ENCODE data around the gene MICAL3.

DNA sequence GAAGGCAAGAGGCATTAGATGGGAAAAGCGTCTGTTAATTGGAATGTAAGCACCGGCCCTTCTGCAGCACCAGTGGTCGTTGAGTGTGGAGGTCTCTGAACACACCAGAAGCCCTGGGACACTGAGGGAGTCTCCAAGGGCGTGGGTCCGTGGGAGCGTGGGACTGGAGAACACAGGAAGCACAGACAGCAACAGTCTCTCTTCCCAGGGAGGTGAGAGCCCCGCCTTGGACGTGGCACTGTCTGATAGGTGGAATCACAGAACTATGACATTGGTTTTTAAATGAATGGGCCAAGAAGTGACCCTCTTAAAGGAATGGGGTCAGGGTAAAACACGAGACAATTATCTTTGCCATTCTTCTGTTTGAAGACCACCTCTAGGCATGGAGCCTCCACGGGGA, 221.9 kb downstream of the MICAL3 start:
- TF ChIP-seq, protein P1, sequence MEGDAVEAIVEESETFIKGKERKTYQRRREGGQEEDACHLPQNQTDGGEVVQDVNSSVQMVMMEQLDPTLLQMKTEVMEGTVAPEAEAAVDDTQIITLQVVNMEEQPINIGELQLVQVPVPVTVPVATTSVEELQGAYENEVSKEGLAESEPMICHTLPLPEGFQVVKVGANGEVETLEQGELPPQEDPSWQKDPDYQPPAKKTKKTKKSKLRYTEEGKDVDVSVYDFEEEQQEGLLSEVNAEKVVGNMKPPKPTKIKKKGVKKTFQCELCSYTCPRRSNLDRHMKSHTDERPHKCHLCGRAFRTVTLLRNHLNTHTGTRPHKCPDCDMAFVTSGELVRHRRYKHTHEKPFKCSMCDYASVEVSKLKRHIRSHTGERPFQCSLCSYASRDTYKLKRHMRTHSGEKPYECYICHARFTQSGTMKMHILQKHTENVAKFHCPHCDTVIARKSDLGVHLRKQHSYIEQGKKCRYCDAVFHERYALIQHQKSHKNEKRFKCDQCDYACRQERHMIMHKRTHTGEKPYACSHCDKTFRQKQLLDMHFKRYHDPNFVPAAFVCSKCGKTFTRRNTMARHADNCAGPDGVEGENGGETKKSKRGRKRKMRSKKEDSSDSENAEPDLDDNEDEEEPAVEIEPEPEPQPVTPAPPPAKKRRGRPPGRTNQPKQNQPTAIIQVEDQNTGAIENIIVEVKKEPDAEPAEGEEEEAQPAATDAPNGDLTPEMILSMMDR (IDR thresholded peaks at IDR 0.05): no peak
- no peak for TF ChIP-seq POLR2A (IDR thresholded peaks at IDR 0.05)
